ENCODE data around the gene DHRS12.

DHRS12 gene

GRCh38 chr13:51773515-51773914 lies 30.4 kb downstream of the DHRS12 start:
- no peak for FAIRE-seq

GRCh38 chr13:51772781-51773180 lies 31.2 kb downstream of the DHRS12 start:
- TF ChIP-seq POLR2A (IDR thresholded peaks at IDR 0.05; ENCODE audit: low read depth, low read length) = no peak
- no peak for TF ChIP-seq POLR2AphosphoS5 (IDR thresholded peaks at IDR 0.05; ENCODE audit: low read depth, low read length)
- TF ChIP-seq TAF1 (IDR thresholded peaks at IDR 0.05; ENCODE audit: borderline replicate concordance, low read depth, low read length) = no peak
- FAIRE-seq (no peak), DNase-seq (ENCODE audit: insufficient read length) (no peak)

More at GRCh38 chr13:51773515-51773914, 30.4 kb downstream of the DHRS12 start:
- no peak for TF ChIP-seq TAF1 (IDR thresholded peaks at IDR 0.05; ENCODE audit: borderline replicate concordance, low read depth, low read length)
- no peak for TF ChIP-seq POLR2AphosphoS5 (IDR thresholded peaks at IDR 0.05; ENCODE audit: low read depth, low read length)
- no peak for TF ChIP-seq POLR2A (IDR thresholded peaks at IDR 0.05; ENCODE audit: low read depth, low read length)
- DNase-seq (ENCODE audit: insufficient read length) = no peak

- no peak for TF ChIP-seq TAF1 (IDR thresholded peaks at IDR 0.05; ENCODE audit: borderline replicate concordance, low read depth, low read length)
- no peak for TF ChIP-seq POLR2AphosphoS5 (IDR thresholded peaks at IDR 0.05; ENCODE audit: low read depth, low read length)
- no peak for TF ChIP-seq POLR2A (IDR thresholded peaks at IDR 0.05; ENCODE audit: low read depth, low read length)
- FAIRE-seq (no peak), DNase-seq (ENCODE audit: insufficient read length) (no peak)
Observed at GRCh38 chr13:51772105-51772455, 31.9 kb downstream of the DHRS12 start.

GRCh38 chr13:51771418-51772104 lies 32.4 kb downstream of the DHRS12 start:
- FAIRE-seq (no peak), DNase-seq (ENCODE audit: insufficient read length) (no peak)
- TF ChIP-seq POLR2AphosphoS5 (IDR thresholded peaks at IDR 0.05; ENCODE audit: low read depth, low read length) (no peak), TAF1 (IDR thresholded peaks at IDR 0.05; ENCODE audit: borderline replicate concordance, low read depth, low read length) (no peak), POLR2A (IDR thresholded peaks at IDR 0.05; ENCODE audit: low read depth, low read length) (no peak)

GRCh38 chr13:51770681-51771417 lies 33.1 kb downstream of the DHRS12 start:
- no peak for FAIRE-seq
- no peak for DNase-seq (ENCODE audit: insufficient read length)
- no peak for TF ChIP-seq POLR2AphosphoS5 (IDR thresholded peaks at IDR 0.05; ENCODE audit: low read depth, low read length)
- no peak for TF ChIP-seq POLR2A (IDR thresholded peaks at IDR 0.05; ENCODE audit: low read depth, low read length)
- TF ChIP-seq TAF1 (IDR thresholded peaks at IDR 0.05; ENCODE audit: borderline replicate concordance, low read depth, low read length) = no peak

- FAIRE-seq = no peak
Observed at GRCh38 chr13:51770160-51770559, 33.8 kb downstream of the DHRS12 start.

GRCh38 chr13:51769455-51770127 lies 34.4 kb downstream of the DHRS12 start:
- TF ChIP-seq POLR2A (IDR thresholded peaks at IDR 0.05; ENCODE audit: low read depth, low read length) (no peak), POLR2AphosphoS5 (IDR thresholded peaks at IDR 0.05; ENCODE audit: low read depth, low read length) (no peak), TAF1 (IDR thresholded peaks at IDR 0.05; ENCODE audit: borderline replicate concordance, low read depth, low read length) (no peak)
- no peak for FAIRE-seq

More at GRCh38 chr13:51770160-51770559, 33.8 kb downstream of the DHRS12 start:
- no peak for DNase-seq (ENCODE audit: insufficient read length)
- TF ChIP-seq POLR2A (IDR thresholded peaks at IDR 0.05; ENCODE audit: low read depth, low read length) (no peak), TAF1 (IDR thresholded peaks at IDR 0.05; ENCODE audit: borderline replicate concordance, low read depth, low read length) (no peak), POLR2AphosphoS5 (IDR thresholded peaks at IDR 0.05; ENCODE audit: low read depth, low read length) (no peak)

GRCh38 chr13:51768976-51769375 lies 35.0 kb downstream of the DHRS12 start:
- DNase-seq (ENCODE audit: insufficient read length) (no peak), FAIRE-seq (no peak)
- TF ChIP-seq TAF1 (IDR thresholded peaks at IDR 0.05; ENCODE audit: borderline replicate concordance, low read depth, low read length) (no peak), POLR2AphosphoS5 (IDR thresholded peaks at IDR 0.05; ENCODE audit: low read depth, low read length) (no peak)

More at GRCh38 chr13:51769455-51770127, 34.4 kb downstream of the DHRS12 start:
- DNase-seq (ENCODE audit: insufficient read length) = no peak

- TF ChIP-seq TAF1 (IDR thresholded peaks at IDR 0.05; ENCODE audit: borderline replicate concordance, low read depth, low read length) (no peak), POLR2A (IDR thresholded peaks at IDR 0.05; ENCODE audit: low read depth, low read length) (no peak), POLR2AphosphoS5 (IDR thresholded peaks at IDR 0.05; ENCODE audit: low read depth, low read length) (no peak)
- FAIRE-seq (no peak), DNase-seq (ENCODE audit: insufficient read length) (no peak)
Observed at GRCh38 chr13:51768378-51768921, 35.5 kb downstream of the DHRS12 start.

- FAIRE-seq = no peak
- DNase-seq (ENCODE audit: insufficient read length) = no peak
- TF ChIP-seq POLR2AphosphoS5 (IDR thresholded peaks at IDR 0.05; ENCODE audit: low read depth, low read length) (no peak), POLR2A (IDR thresholded peaks at IDR 0.05; ENCODE audit: low read depth, low read length) (no peak), TAF1 (IDR thresholded peaks at IDR 0.05; ENCODE audit: borderline replicate concordance, low read depth, low read length) (no peak)
Observed at GRCh38 chr13:51767100-51767499, 36.9 kb downstream of the DHRS12 start.

- TF ChIP-seq POLR2AphosphoS5 (IDR thresholded peaks at IDR 0.05; ENCODE audit: low read depth, low read length) (no peak), POLR2A (IDR thresholded peaks at IDR 0.05; ENCODE audit: low read depth, low read length) (no peak; the same call in 1 of the 2 replicates), TAF1 (IDR thresholded peaks at IDR 0.05; ENCODE audit: borderline replicate concordance, low read depth, low read length) (no peak)
- FAIRE-seq (no peak), DNase-seq (ENCODE audit: insufficient read length) (no peak)
Observed at GRCh38 chr13:51765142-51765515, 38.8 kb downstream of the DHRS12 start.

Data from GM12892 (cell line).